ENCODE measurements around the gene EXOC2.

EXOC2 gene

DNA sequence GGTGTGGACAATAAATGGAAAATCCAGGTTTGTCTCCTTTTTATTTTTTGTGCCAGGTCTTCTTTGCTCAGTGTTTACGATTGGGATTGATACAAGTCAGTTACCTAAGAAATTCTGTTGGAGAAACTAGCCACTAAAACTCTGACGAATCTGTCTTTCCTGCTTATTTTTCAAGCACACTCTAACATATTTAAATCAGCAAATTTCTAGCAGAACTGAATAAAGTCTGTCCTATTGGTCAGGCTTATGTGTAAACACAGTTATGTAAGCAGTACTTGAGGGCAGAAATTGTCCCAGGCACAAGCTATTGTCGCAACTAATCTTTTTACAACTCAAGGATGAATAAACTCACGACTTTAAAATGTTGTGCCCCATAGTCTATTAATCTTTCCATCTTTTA is 12.1 kb upstream of the EXOC2 start:
- Histone ChIP-seq H3K9me3 (ENCODE audit: low read length) (no peaks in the 10 kb centered on the region), H2AFZ (ENCODE audit: low read length) (no peak overlapping the region), H3K4me2 (ENCODE audit: low read length) (no peak overlapping the region), H3K4me1 (ENCODE audit: insufficient read depth, low read length, severe bottlenecking) (no peaks in the 10 kb centered on the region), H3K27ac (ENCODE audit: low read depth, low read length, poor library complexity, severe bottlenecking) (no peak overlapping the region), H3K4me3 (ENCODE audit: low read depth, low read length, poor library complexity, severe bottlenecking) (no peak overlapping the region), H4K20me1 (ENCODE audit: insufficient read depth, low read length) (no peaks in the 10 kb centered on the region), H3K79me2 (ENCODE audit: insufficient read depth, low read length) (no peaks in the 10 kb centered on the region), H3K9ac (ENCODE audit: low read length) (no peak overlapping the region), H3K36me3 (ENCODE audit: insufficient read depth, low read length) (no peaks in the 10 kb centered on the region), H3F3A (ENCODE audit: insufficient read depth, low read length) (no peaks in the 10 kb centered on the region), H3K27me3 (ENCODE audit: insufficient read depth, low read length) (no peaks in the 10 kb centered on the region), H3K9me2 (ENCODE audit: low read depth, low read length) (no peaks in the 10 kb centered on the region)
- TF ChIP-seq EZH2 (IDR thresholded peaks at IDR 0.05; ENCODE audit: borderline replicate concordance, low read length) = no peak
- TF ChIP-seq, protein P1, sequence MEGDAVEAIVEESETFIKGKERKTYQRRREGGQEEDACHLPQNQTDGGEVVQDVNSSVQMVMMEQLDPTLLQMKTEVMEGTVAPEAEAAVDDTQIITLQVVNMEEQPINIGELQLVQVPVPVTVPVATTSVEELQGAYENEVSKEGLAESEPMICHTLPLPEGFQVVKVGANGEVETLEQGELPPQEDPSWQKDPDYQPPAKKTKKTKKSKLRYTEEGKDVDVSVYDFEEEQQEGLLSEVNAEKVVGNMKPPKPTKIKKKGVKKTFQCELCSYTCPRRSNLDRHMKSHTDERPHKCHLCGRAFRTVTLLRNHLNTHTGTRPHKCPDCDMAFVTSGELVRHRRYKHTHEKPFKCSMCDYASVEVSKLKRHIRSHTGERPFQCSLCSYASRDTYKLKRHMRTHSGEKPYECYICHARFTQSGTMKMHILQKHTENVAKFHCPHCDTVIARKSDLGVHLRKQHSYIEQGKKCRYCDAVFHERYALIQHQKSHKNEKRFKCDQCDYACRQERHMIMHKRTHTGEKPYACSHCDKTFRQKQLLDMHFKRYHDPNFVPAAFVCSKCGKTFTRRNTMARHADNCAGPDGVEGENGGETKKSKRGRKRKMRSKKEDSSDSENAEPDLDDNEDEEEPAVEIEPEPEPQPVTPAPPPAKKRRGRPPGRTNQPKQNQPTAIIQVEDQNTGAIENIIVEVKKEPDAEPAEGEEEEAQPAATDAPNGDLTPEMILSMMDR (IDR thresholded peaks at IDR 0.05; ENCODE audit: low read length) = no peak

DNA sequence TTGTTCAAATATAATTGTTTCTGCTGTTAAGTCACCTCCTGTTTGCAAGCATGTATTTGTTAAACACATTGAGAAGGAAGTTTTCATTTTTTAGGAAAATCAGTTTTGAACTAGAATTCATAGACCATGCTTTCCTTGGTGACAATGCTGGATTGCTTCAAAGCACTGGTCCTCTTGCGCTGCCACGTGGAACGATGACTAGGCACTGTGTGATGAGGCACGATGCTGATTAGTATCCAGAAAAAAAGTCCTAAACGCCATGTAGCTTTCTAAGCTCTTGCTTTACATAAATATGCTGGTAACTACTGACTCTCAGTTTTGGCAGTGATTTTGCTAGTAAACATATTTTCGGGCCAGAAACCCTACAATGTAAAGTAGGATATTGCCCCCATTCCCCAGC is 11.1 kb upstream of the EXOC2 start:
- no peaks in the 10 kb centered on the region for H3F3A ChIP-seq (ENCODE audit: insufficient read depth, low read length)
- no peak overlapping the region for H3K4me3 ChIP-seq (ENCODE audit: low read depth, low read length, poor library complexity, severe bottlenecking)
- no peak for TF ChIP-seq EZH2 (IDR thresholded peaks at IDR 0.05; ENCODE audit: borderline replicate concordance, low read length)
- TF ChIP-seq, protein P1 (IDR thresholded peaks at IDR 0.05; ENCODE audit: low read length) = no peak
- H3K27ac ChIP-seq (ENCODE audit: low read depth, low read length, poor library complexity, severe bottlenecking) = no peak overlapping the region
- H3K4me2 ChIP-seq (ENCODE audit: low read length) = no peak overlapping the region
- H3K27me3 ChIP-seq (ENCODE audit: insufficient read depth, low read length) = no peaks in the 10 kb centered on the region
- H3K4me1 ChIP-seq (ENCODE audit: insufficient read depth, low read length, severe bottlenecking) = no peaks in the 10 kb centered on the region
- H3K9ac ChIP-seq (ENCODE audit: low read length) = no peak overlapping the region
- no peaks in the 10 kb centered on the region for H3K9me3 ChIP-seq (ENCODE audit: low read length)
- no peaks in the 10 kb centered on the region for H3K79me2 ChIP-seq (ENCODE audit: insufficient read depth, low read length)
- H3K9me2 ChIP-seq (ENCODE audit: low read depth, low read length) = no peaks in the 10 kb centered on the region
- no peaks in the 10 kb centered on the region for H3K36me3 ChIP-seq (ENCODE audit: insufficient read depth, low read length)
- no peak overlapping the region for H2AFZ ChIP-seq (ENCODE audit: low read length)
- H4K20me1 ChIP-seq (ENCODE audit: insufficient read depth, low read length) = no peaks in the 10 kb centered on the region

DNA sequence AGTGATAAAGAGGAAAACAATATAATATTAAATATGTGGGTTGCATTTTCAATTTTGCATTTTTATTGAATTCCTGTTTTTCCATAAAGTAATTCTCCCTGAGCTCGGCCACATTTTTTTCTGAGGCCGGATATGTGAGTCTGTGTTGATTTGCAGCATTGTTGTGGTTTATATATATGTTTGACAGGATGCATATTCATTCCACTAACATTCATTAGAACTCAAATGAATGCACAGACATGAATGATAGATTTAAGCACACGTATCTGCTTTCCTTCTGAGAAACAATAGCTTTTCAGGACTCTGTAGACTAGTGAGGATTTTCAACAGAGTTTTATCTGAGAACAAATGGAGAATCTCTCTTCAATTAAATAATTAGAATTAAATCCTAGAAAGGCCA is 10.6 kb upstream of the EXOC2 start:
- no peaks in the 10 kb centered on the region for H3K4me1 ChIP-seq (ENCODE audit: insufficient read depth, low read length, severe bottlenecking)
- no peaks in the 10 kb centered on the region for H3K36me3 ChIP-seq (ENCODE audit: insufficient read depth, low read length)
- H3K27ac ChIP-seq (ENCODE audit: low read depth, low read length, poor library complexity, severe bottlenecking) = no peak overlapping the region
- H3F3A ChIP-seq (ENCODE audit: insufficient read depth, low read length) = no peaks in the 10 kb centered on the region
- H3K79me2 ChIP-seq (ENCODE audit: insufficient read depth, low read length) = no peaks in the 10 kb centered on the region
- H4K20me1 ChIP-seq (ENCODE audit: insufficient read depth, low read length) = no peaks in the 10 kb centered on the region
- no peak overlapping the region for H2AFZ ChIP-seq (ENCODE audit: low read length)
- H3K9me3 ChIP-seq (ENCODE audit: low read length) = no peaks in the 10 kb centered on the region
- no peak overlapping the region for H3K4me3 ChIP-seq (ENCODE audit: low read depth, low read length, poor library complexity, severe bottlenecking)
- no peaks in the 10 kb centered on the region for H3K9me2 ChIP-seq (ENCODE audit: low read depth, low read length)
- H3K27me3 ChIP-seq (ENCODE audit: insufficient read depth, low read length) = no peaks in the 10 kb centered on the region
- H3K4me2 ChIP-seq (ENCODE audit: low read length) = no peak overlapping the region
- no peak for TF ChIP-seq EZH2 (IDR thresholded peaks at IDR 0.05; ENCODE audit: borderline replicate concordance, low read length)
- TF ChIP-seq, protein P1 (IDR thresholded peaks at IDR 0.05; ENCODE audit: low read length) = no peak
- H3K9ac ChIP-seq (ENCODE audit: low read length) = no peak overlapping the region

Measured in OCI-LY1 (cell line).